GM21737 (cell line): ENCODE data around the gene CD82.

Experiments used
- ATAC-seq: cut with Tn5 transposase; IDR thresholded peaks from one replicate; pipeline ENCODE4 v1.9.1; 2021; ENCODE audit warnings: mild to moderate bottlenecking, moderate library complexity; ENCODE audit not compliant: unreplicated experiment

CD82 gene

GRCh38 chr11:44597358-44598012, 32.0 kb downstream of the CD82 start:
- ATAC-seq, result no peak

GRCh38 chr11:44598831-44599230, 33.4 kb downstream of the CD82 start:
- no peak for ATAC-seq

- no peak for ATAC-seq
These were observed 34.8 kb downstream of the CD82 start for GRCh38 chr11:44600261-44600660.

GRCh38 chr11:44600839-44601383, 35.4 kb downstream of the CD82 start:
- ATAC-seq, result peak; percentile 36

GRCh38 chr11:44601471-44602370, 36.3 kb downstream of the CD82 start:
- peak; percentile 30 for ATAC-seq

- no peak for ATAC-seq
These were observed 37.4 kb downstream of the CD82 start for GRCh38 chr11:44602891-44603310.

GRCh38 chr11:44604171-44604581, 38.7 kb downstream of the CD82 start:
- no peak for ATAC-seq

- no peak for ATAC-seq
These were observed 39.7 kb downstream of the CD82 start for GRCh38 chr11:44605068-44605708.

GRCh38 chr11:44605965-44606364, 40.5 kb downstream of the CD82 start:
- no peak for ATAC-seq

- ATAC-seq, result no peak
These were observed 41.0 kb downstream of the CD82 start for GRCh38 chr11:44606472-44606871.

GRCh38 chr11:44607319-44607962, 42.0 kb downstream of the CD82 start:
- ATAC-seq, result no peak

GRCh38 chr11:44607987-44608386, 42.5 kb downstream of the CD82 start:
- no peak for ATAC-seq

GRCh38 chr11:44608651-44608990, 43.2 kb downstream of the CD82 start:
- no peak for ATAC-seq

- ATAC-seq, result peak; percentile 56
These were observed 43.7 kb downstream of the CD82 start for GRCh38 chr11:44608991-44609782.

GRCh38 chr11:44609783-44610155, 44.3 kb downstream of the CD82 start:
- ATAC-seq, result no peak

GRCh38 chr11:44610186-44610955, 44.9 kb downstream of the CD82 start:
- no peak for ATAC-seq

GRCh38 chr11:44611088-44611487, 45.6 kb downstream of the CD82 start:
- ATAC-seq, result no peak

GRCh38 chr11:44611687-44612434, 46.4 kb downstream of the CD82 start:
- ATAC-seq, result peak; percentile 33

GRCh38 chr11:44613153-44613552, 47.7 kb downstream of the CD82 start:
- ATAC-seq, result no peak
